ENCODE measurements around the gene SYT8.
A peak's percentile ranks its signal among the peaks of the same experiment; 100 is the strongest.

The SYT8 gene

GRCh38 chr11:1841511-1842148 is 6.8 kb downstream of the SYT8 start:
- intact Hi-C loops (cut with DNase I): no loop called here
- no peak for DNase-seq

DNA sequence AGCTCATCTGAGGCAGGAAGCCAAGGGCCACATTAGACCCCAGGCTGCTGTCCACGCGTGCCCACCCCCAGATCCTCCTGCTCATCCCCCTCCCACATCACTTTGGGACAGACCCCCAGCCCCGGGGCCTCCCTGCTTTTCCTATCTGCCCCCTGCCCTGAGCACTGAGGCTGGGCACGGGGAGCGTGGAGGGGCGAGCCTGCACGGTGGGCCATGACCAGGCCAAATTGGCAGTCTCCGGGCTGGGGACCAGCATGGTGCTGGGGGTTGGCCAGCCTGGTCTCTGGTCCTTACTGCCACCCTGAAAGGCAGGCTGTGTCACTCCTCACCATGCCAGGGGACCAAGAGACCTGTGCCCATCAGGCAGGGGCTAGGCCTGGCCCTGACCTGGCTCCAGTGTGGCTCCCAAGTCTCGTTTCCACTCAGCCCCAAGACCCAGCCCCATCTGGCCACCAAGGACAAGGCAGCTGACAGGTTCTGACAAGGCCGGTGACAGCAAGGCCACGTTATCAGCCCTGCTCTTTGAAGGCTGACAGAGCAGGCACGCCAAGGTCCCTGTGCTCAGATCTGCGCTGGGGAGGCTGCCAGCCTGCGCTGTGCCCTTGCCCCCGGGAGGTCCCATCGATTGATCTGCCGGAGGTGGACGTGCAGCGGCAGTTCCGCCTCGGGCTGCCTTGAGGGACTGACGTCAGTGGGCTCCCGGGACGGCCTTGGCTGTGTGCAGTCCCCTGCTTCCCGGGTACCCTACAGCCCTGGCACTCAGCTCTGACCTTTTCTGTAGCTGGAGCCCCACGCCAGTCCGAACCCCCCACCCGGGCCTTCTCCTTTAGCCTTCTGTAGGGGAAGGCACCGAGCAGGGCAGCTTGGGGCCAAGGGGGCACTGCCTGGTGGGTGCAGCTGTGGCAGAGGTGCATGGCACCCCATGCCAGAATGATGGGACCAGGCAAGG is 7.6 kb downstream of the SYT8 start:
- intact Hi-C loops (cut with DNase I): no loop called here
- DNase-seq: no peak

DNA sequence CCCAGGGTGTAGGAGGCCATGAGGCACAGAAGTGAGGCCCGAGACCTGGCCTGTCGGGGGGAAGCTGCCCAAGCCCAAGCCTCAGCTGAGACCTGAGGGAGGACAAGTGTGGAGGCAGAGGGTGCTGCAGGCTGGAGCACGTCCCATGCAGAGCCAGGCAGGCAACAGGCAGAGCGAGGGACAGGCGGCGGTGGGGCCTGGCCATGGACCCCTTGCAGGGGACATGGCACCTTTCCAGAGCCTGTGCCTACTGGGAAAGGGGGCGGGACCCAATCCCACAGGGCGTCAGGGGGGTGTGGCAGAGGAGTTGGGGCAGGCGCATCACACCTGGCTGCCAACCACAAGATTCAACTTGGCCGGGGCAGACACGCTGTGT is 8.3 kb downstream of the SYT8 start:
- intact Hi-C loops (cut with DNase I): no loop called here
- no peak for DNase-seq

DNA sequence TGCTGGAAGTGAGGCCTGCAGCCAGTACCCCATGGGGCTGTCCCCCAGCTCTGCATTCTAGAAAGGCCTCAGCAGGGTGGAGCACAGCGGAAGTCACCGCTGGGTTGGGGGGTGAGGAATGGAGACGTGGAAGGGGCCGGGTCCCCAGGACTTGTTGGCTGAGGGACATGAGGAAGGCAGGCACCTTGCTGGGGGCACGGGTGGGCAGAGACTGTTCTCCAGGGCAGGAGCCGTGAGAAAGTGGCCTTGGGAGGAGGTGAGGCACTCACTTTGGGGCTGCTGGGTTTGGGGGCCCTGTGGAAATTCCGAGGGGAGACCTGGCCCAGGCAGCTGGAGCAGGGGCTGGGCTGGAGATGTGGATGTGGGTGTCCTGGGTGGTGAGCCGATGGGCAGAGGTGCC is 9.0 kb downstream of the SYT8 start:
- intact Hi-C loops (cut with DNase I): no loop called here
- no peak for DNase-seq

GRCh38 chr11:1844221-1845094 is 9.7 kb downstream of the SYT8 start:
- DNase-seq: no peak
- intact Hi-C loops (cut with DNase I): no loop called here

DNA sequence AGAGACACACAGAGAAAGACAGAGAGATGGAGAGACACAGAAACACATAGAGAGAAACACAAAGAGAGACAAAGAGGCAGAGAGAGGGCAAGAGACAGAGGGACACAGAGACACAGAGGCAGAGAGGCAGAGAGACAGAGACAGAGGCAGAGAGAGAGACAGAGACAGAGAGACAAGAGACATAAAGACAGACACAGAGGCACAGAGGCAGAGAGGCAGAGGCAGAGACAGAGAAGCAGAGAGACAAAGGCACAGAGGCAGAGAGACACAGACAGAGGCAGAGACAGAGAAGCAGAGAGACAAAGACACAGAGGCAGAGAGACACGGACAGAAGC is 10.3 kb downstream of the SYT8 start:
- intact Hi-C loops (cut with DNase I): no loop called here
- DNase-seq: no peak

GRCh38 chr11:1845561-1846452 is 11.0 kb downstream of the SYT8 start:
- intact Hi-C loops (cut with DNase I): no loop called here
- DNase-seq: no peak

- DNase-seq: no peak
- intact Hi-C loops (cut with DNase I): no loop called here
Observed at GRCh38 chr11:1846453-1846932, 11.7 kb downstream of the SYT8 start.

DNA sequence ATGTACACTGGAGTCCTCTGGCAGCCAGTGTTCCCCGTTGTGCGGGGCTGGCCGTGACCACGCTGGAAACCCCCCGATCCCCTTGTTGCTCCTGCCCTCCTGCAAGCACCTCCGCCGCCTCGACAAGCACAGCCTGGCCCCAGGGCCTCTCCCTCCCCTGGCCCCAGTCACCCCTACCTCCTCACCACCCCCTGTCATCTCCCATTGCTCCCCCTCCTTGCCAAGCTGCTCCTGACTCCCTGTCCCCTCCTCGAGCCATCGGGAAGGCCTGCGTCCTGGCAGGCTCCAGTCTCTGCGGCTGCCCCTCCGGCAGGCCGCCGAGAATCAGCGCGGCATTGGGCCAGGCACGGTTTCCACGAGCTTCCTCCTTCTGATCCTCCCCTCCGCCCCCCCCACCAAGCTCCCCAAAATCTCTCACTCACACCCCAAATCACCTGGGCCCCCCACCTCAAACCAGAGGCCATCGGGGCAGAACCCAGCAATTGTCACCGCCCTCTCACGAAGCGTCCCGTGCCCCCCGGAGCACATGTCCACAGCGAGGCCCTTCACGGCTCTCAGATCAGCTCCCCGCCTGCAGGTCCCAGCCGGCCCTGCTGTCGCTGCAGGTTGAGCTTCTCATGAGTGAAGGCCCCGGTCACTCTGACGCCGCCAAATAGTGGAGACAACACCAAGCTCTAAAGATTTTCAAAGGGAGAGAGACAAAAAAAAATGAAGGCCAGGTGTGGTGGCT is 12.4 kb downstream of the SYT8 start:
- DNase-seq: no peak
- intact Hi-C loops (cut with DNase I): no loop called here

DNA sequence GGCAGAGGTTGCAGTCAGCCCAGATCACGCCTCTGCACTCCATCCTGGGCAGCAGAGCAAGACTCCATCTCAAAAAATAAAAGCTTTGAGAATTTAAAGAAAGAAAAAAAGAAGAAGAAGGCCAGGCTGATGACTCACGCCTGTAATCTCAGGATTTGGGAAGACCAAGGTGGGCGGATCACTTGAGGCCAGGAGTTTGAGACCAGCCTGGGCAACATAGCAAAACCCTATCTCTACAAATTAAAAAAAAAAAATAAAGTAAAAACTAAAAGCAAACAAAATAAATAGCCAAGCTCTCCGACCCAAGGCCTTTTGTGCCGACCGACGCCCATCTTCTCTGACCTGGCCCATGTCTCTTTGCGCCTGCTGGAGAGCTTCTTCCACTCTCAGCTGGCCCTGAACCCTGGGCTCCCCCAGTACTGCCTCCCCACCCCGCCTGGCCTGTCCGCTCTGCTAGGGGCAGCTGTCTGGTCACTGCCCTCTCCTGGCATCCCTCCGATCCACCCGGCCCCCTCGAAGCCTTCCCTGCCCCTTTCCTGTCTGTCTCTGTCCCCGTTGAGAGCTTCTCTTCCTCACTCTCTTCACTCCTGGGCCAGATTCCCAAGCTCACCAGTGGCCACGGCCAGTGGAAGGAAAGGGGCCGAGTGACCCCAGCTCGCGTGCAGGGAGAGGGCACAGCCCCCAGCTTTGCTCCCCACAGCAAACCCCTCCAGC is 13.3 kb downstream of the SYT8 start:
- no peak for DNase-seq
- intact Hi-C loops (cut with DNase I): no loop called here

- intact Hi-C loops (cut with DNase I): no loop called here
- DNase-seq: no peak
Observed at GRCh38 chr11:1848640-1849430, 14.0 kb downstream of the SYT8 start.

DNA sequence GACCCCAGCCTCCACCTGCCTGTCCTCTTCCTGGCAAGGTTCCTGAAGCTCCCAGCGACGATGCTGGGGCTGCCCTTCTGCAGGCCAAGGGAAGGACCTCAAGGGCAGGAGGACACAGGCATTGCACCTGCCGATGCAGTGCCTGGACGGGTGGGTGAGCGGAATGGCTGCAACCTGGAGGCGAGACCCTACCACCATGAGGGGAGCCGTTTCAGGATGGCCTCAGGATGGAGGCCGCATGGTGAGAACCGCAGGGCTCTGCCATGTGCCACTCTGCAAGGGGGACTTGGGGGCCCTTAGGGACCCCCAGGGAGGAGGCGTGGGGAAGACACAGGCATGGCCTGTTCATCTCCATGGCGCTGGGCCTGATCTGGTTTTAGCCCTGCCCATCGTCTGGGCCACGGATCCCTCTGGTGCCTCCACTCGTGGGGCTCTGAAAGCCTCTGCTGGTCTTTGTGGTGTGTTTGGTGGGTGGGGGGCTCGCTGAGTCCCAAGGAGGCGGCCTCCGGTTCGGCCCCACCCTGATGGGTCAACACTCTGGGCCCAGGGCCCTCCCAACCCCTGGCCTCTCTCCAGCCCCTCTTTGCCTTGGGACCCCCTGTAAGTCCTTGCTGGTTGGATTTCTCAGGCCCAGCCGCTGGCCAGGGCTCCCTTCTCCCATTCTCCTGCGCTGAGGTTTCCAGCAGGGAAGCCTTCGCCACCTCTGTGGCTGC is 16.8 kb downstream of the SYT8 start:
- DNase-seq: no peak
- intact Hi-C loops (cut with DNase I): no loop called here

- intact Hi-C loops (cut with DNase I): no loop called here
- DNase-seq: no peak
Observed at GRCh38 chr11:1852271-1852876, 17.6 kb downstream of the SYT8 start.

GRCh38 chr11:1852877-1853276 is 18.1 kb downstream of the SYT8 start, which contains the start of gene LSP1:
TSS of gene LSP1 (plus strand) at chr11:1853084. CDS start at chr11:1853145, 61 bp downstream.
- DNase-seq: peak in 2 of 42 donors; percentile 17 to 30
- intact Hi-C loops (cut with DNase I): no loop called here

GRCh38 chr11:1853376-1854131 is 18.8 kb downstream of the SYT8 start:
- intact Hi-C loops (cut with DNase I): no loop called here
- no peak for DNase-seq
